Trophoblast cell (in vitro differentiated cells and primary cell): ENCODE measurements around the gene PRR33.

ENCODE experiments used
- DNase-seq, 2 donors: peaks; one replicate each; pipeline ENCODE4 v3.0.0-alpha.2; 2016
- H2AFZ ChIP-seq: 2 replicates; pipeline ENCODE4 v1.6.1; 2013; ENCODE audit warnings: low read length, moderate library complexity, mild to moderate bottlenecking; ENCODE audit not compliant: insufficient read depth, poor library complexity
- H2AK5ac ChIP-seq: 2 replicates; pipeline ENCODE4 v1.6.1; 2013; ENCODE audit warnings: mild to moderate bottlenecking, low read length
- H2BK120ac ChIP-seq: 2 replicates; pipeline ENCODE4 v1.6.1; 2013; ENCODE audit warnings: low read length, mild to moderate bottlenecking, moderate library complexity; ENCODE audit not compliant: insufficient read depth, poor library complexity
- H2BK12ac ChIP-seq: 2 replicates; pipeline ENCODE4 v1.6.1; 2013; ENCODE audit warnings: mild to moderate bottlenecking, low read length, moderate library complexity
- H2BK5ac ChIP-seq: 2 replicates; pipeline ENCODE4 v1.6.1; 2013; ENCODE audit warnings: low read length, low read depth, moderate library complexity, mild to moderate bottlenecking; ENCODE audit not compliant: poor library complexity
- H3K14ac ChIP-seq: 2 replicates; pipeline ENCODE4 v1.6.1; 2013; ENCODE audit warnings: mild to moderate bottlenecking, low read length
- H3K18ac ChIP-seq: 2 replicates; pipeline ENCODE4 v1.6.1; 2013; ENCODE audit warnings: mild to moderate bottlenecking, low read length
- H3K23ac ChIP-seq: 2 replicates; pipeline ENCODE4 v1.6.1; 2013; ENCODE audit warnings: low read length
- H3K27ac ChIP-seq: 2 replicates; pipeline ENCODE4 v1.5.1; 2013; ENCODE audit warnings: low read depth, mild to moderate bottlenecking, inconsistent platforms, low read length, moderate library complexity
- H3K27me3 ChIP-seq: 2 replicates; pipeline ENCODE4 v1.6.1; 2013; ENCODE audit warnings: inconsistent platforms, mild to moderate bottlenecking, low read length, moderate library complexity; ENCODE audit not compliant: insufficient read depth
- H3K36me3 ChIP-seq, 2 experiments: 1 replicate in 1 of 2; 2 replicates in 1 of 2; pipeline ENCODE4 v1.6.1; 2013; ENCODE audit warnings: low read length in 2 of 2, mild to moderate bottlenecking in 2 of 2, moderate library complexity in 1 of 2; ENCODE audit not compliant: insufficient read depth in 2 of 2, control insufficient read depth in 1 of 2
- H3K4ac ChIP-seq: 2 replicates; pipeline ENCODE4 v1.6.1; 2013; ENCODE audit warnings: low read depth, mild to moderate bottlenecking, low read length, moderate library complexity
- H3K4me1 ChIP-seq, 2 experiments: 1 replicate in 1 of 2; 2 replicates in 1 of 2; pipeline ENCODE4 v1.6.1; 2013; ENCODE audit warnings: low read length in 2 of 2, mild to moderate bottlenecking in 2 of 2, moderate library complexity in 1 of 2; ENCODE audit not compliant: insufficient read depth in 2 of 2, control insufficient read depth in 1 of 2
- H3K4me2 ChIP-seq: 2 replicates; pipeline ENCODE4 v1.6.1; 2013; ENCODE audit warnings: inconsistent platforms, mild to moderate bottlenecking, low read length, moderate library complexity
- H3K4me3 ChIP-seq: 2 replicates; pipeline ENCODE4 v1.5.1; 2013; ENCODE audit warnings: mild to moderate bottlenecking, low read depth, low read length, inconsistent platforms
- H3K79me1 ChIP-seq: one replicate; pipeline ENCODE4 v1.6.1; 2013; ENCODE audit warnings: low read length
- H3K79me2 ChIP-seq: 2 replicates; pipeline ENCODE4 v1.6.1; 2013; ENCODE audit warnings: low read length, mild to moderate bottlenecking; ENCODE audit not compliant: control insufficient read depth, insufficient read depth, poor library complexity
- H3K9ac ChIP-seq: 2 replicates; pipeline ENCODE4 v1.6.1; 2013; ENCODE audit warnings: mild to moderate bottlenecking, low read length
- H3K9me3 ChIP-seq: 2 replicates; pipeline ENCODE4 v1.6.1; 2013; ENCODE audit warnings: low read depth, mild to moderate bottlenecking, control low read depth, inconsistent platforms, low read length; ENCODE audit not compliant: insufficient read depth
- H4K12ac ChIP-seq: 2 replicates; pipeline ENCODE4 v1.6.1; 2013; ENCODE audit warnings: low read depth, mild to moderate bottlenecking, low read length, moderate library complexity
- H4K8ac ChIP-seq: 2 replicates; pipeline ENCODE4 v1.6.1; 2013; ENCODE audit warnings: low read depth, mild to moderate bottlenecking, low read length, moderate library complexity
- H4K91ac ChIP-seq: one replicate; pipeline ENCODE4 v1.6.1; 2013; ENCODE audit warnings: low read depth, mild to moderate bottlenecking, low read length, moderate library complexity
- WGBS: extraction: QIAGEN DNeasy Blood & Tissue Kit; methylation state at CpG from one replicate; pipeline ENCODE4 v1.1.7; 2013; ENCODE audit warnings: missing lambda C conversion rate; ENCODE audit not compliant: insufficient read length, insufficient coverage; ENCODE audit errors: extremely low coverage; 5-methylcytosine and 5-hydroxymethylcytosine counted together

PRR33 gene

GRCh38 chr11:1866226-1866625, 25.5 kb downstream of the PRR33 start:
- no peak overlapping the region for H3K4me3 ChIP-seq
- H3K79me1 ChIP-seq, result peaks cover 3% of the 10 kb centered on the region
- H3K4ac ChIP-seq, result no peak overlapping the region
- no peak overlapping the region for H3K23ac ChIP-seq
- H2AFZ ChIP-seq, result no peak overlapping the region
- H3K27me3 ChIP-seq, result no peaks in the 10 kb centered on the region
- no peaks in the 10 kb centered on the region for H3K79me2 ChIP-seq
- no peak overlapping the region for H3K18ac ChIP-seq
- H3K4me1 ChIP-seq, result peaks cover 13 to 14% of the 10 kb centered on the region in 2 experiments
- no peak overlapping the region for H3K4me2 ChIP-seq
- WGBS, result no CpG with 5 or more reads among the region's 8 CpGs
- no peak for DNase-seq
- no peak overlapping the region for H2BK12ac ChIP-seq
- H3K9me3 ChIP-seq, result peaks cover 2% of the 10 kb centered on the region
- H3K14ac ChIP-seq, result no peak overlapping the region
- H3K9ac ChIP-seq, result no peak overlapping the region
- no peak overlapping the region for H4K91ac ChIP-seq
- H3K27ac ChIP-seq, result no peak overlapping the region
- H2BK5ac ChIP-seq, result no peak overlapping the region
- no peak overlapping the region for H2AK5ac ChIP-seq
- no peak overlapping the region for H4K8ac ChIP-seq
- H4K12ac ChIP-seq, result no peak overlapping the region
- no peak overlapping the region for H2BK120ac ChIP-seq
- no peaks in the 10 kb centered on the region for H3K36me3 ChIP-seq

GRCh38 chr11:1864831-1865665, 26.6 kb downstream of the PRR33 start:
- Histone ChIP-seq H3K9ac (no peak overlapping the region), H3K4me1 (peaks cover 13 to 14% of the 10 kb centered on the region in 2 experiments), H3K27me3 (no peaks in the 10 kb centered on the region), H4K91ac (no peak overlapping the region), H2AFZ (no peak overlapping the region), H2BK12ac (peak overlapping the region; percentile 15), H3K4me3 (no peak overlapping the region), H4K12ac (no peak overlapping the region), H3K4me2 (no peak overlapping the region), H3K79me1 (peaks cover 3% of the 10 kb centered on the region), H3K18ac (no peak overlapping the region), H3K14ac (no peak overlapping the region), H2BK120ac (no peak overlapping the region), H3K4ac (no peak overlapping the region), H2AK5ac (peak overlapping the region; percentile 5), H3K23ac (no peak overlapping the region), H2BK5ac (no peak overlapping the region), H3K79me2 (no peaks in the 10 kb centered on the region), H4K8ac (no peak overlapping the region), H3K27ac (no peak overlapping the region), H3K9me3 (peaks cover 2% of the 10 kb centered on the region), H3K36me3 (no peaks in the 10 kb centered on the region)
- DNase-seq, result no peak
- WGBS, result no CpG with 5 or more reads among the region's 30 CpGs

GRCh38 chr11:1864231-1864630, 27.5 kb downstream of the PRR33 start:
- H2AFZ ChIP-seq, result no peak overlapping the region
- DNase-seq, result no peak
- H3K9ac ChIP-seq, result no peak overlapping the region
- H3K79me1 ChIP-seq, result peaks cover 3% of the 10 kb centered on the region
- H4K91ac ChIP-seq, result no peak overlapping the region
- H2BK120ac ChIP-seq, result no peak overlapping the region
- peaks cover 2% of the 10 kb centered on the region for H3K9me3 ChIP-seq
- H2BK12ac ChIP-seq, result peak overlapping the region; percentile 87
- H3K27me3 ChIP-seq, result no peaks in the 10 kb centered on the region
- no peak overlapping the region for H3K14ac ChIP-seq
- no peak overlapping the region for H3K23ac ChIP-seq
- no peak overlapping the region for H3K18ac ChIP-seq
- H3K27ac ChIP-seq, result no peak overlapping the region
- H3K4me3 ChIP-seq, result no peak overlapping the region
- peaks cover 13 to 14% of the 10 kb centered on the region in 2 experiments for H3K4me1 ChIP-seq
- H3K36me3 ChIP-seq, result no peaks in the 10 kb centered on the region
- H2BK5ac ChIP-seq, result no peak overlapping the region
- H3K79me2 ChIP-seq, result no peaks in the 10 kb centered on the region
- H4K8ac ChIP-seq, result no peak overlapping the region
- no peak overlapping the region for H2AK5ac ChIP-seq
- H4K12ac ChIP-seq, result no peak overlapping the region
- no peak overlapping the region for H3K4ac ChIP-seq
- WGBS, result no CpG with 5 or more reads among the region's 18 CpGs
- H3K4me2 ChIP-seq, result no peak overlapping the region

GRCh38 chr11:1863352-1864216, 28.1 kb downstream of the PRR33 start:
- H4K12ac ChIP-seq, result no peak overlapping the region
- H3K27ac ChIP-seq, result no peak overlapping the region
- H3K4ac ChIP-seq, result no peak overlapping the region
- peak overlapping the region; percentile 58 for H2BK12ac ChIP-seq
- no peak overlapping the region for H4K91ac ChIP-seq
- H3K36me3 ChIP-seq, result no peaks in the 10 kb centered on the region
- H3K18ac ChIP-seq, result peak overlapping the region; percentile 32
- peak overlapping the region; percentile 25 for H2AK5ac ChIP-seq
- H4K8ac ChIP-seq, result no peak overlapping the region
- peaks cover 3% of the 10 kb centered on the region for H3K79me1 ChIP-seq
- peaks cover 13 to 14% of the 10 kb centered on the region in 2 experiments for H3K4me1 ChIP-seq
- peak; percentile 85 to 89 for DNase-seq
- no peak overlapping the region for H2AFZ ChIP-seq
- no peaks in the 10 kb centered on the region for H3K79me2 ChIP-seq
- no peak overlapping the region for H3K4me3 ChIP-seq
- WGBS, result no CpG with 5 or more reads among the region's 27 CpGs
- H2BK120ac ChIP-seq, result peak overlapping the region; percentile 15
- peaks cover 2% of the 10 kb centered on the region for H3K9me3 ChIP-seq
- no peak overlapping the region for H3K4me2 ChIP-seq
- H3K9ac ChIP-seq, result no peak overlapping the region
- H3K27me3 ChIP-seq, result no peaks in the 10 kb centered on the region
- H3K14ac ChIP-seq, result peak overlapping the region; percentile 29
- H3K23ac ChIP-seq, result no peak overlapping the region
- no peak overlapping the region for H2BK5ac ChIP-seq
